HG03520 (cell line): ENCODE measurements around the gene CLCA1.

ENCODE experiments used
- ATAC-seq: cut with Tn5 transposase; IDR thresholded peaks from one replicate; pipeline ENCODE4 v1.9.1; 2021; ENCODE audit warnings: mild to moderate bottlenecking, moderate library complexity; ENCODE audit not compliant: unreplicated experiment

Gene CLCA1

DNA sequence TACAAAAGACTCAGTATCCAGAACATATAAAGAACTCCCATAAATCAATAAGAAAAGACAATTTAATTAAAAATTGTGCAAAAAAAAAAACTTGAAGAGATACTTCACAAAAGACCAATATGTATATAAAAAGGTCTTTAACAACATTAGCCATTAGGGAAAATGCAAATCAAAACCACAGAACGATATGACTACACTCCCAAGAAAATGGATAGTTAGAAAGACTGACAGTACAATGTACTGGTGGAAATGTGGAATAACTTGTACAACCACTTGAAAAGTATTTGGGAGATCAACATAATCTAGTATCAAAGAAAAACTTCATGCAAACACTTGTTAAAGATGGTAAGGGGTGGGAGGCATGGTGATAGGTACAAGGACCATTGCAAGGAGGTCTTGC, 3.9 kb upstream of the CLCA1 start:
- peak; percentile 53 for ATAC-seq

DNA sequence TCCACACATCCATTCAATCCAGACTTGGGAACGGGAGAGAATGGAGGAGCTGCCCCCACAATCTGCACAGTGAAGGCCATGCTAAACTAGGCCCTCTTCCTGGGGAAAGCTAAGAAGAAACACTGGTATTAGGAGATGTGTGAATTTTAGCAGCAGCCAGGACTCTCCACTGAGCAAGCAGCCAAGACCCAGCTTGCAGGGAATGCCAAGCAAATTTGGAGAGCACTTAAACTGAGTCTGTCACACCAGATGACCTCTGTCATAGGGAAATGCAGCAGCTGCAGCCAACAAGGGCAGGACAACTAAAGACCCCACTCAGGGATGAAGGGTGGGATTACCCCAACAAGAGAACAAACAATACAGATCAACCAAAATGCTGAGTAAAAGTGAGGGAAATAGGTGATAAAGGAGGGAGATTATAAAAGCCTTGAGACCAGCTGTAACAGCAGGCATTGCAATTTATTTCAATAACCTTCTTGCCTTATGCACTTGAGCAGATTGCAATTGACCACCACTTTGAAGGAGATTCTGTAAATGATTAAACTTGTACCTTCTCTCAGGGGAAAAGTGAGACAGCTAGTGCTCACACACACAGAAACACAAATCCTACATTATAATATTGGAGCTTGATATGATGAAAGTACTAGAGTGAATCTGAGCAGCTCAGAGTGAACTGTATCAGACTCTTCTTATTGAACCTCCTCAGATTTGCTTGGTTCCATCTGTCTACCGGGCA, 2.5 kb upstream of the CLCA1 start:
- ATAC-seq: no peak

DNA sequence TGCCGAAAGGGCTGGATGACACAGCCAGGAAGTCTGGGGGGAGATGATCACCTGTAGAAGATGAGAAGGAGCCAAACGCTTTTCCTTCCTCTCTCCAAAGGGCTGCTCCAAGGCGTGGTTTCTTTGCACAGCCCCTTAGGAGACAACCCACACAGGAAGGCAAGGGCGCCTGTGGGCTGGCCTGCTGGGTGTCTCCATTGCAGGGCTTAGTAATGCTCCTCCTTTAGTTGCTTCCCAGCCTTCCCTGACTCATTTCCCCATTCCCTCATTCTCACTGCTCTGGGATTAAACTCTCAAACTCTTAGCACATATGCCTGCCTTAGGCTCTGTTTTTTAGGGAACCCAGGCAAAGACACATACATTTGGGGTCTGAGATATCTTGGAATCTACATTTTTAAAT, 1.7 kb upstream of the CLCA1 start:
- no peak for ATAC-seq

DNA sequence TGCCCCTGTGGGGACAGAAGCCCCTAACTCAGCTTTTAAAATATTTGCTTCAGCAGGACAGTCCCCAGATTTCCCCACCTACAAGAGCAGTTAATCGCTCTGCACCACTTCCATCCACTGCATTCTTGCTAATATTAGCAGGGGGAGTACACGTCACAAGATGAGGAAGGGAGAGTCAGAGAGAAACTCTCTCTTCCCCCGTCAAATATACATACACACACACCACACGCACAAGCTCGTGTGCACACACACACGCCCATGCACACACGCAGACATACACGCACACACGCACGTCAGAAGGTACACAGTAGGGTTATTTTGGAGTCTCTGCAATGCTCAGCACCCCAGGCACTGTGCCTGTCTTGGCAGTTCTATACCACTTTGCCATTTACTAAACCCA, 2.1 kb downstream of the CLCA1 start:
- peak; percentile 54 for ATAC-seq

DNA sequence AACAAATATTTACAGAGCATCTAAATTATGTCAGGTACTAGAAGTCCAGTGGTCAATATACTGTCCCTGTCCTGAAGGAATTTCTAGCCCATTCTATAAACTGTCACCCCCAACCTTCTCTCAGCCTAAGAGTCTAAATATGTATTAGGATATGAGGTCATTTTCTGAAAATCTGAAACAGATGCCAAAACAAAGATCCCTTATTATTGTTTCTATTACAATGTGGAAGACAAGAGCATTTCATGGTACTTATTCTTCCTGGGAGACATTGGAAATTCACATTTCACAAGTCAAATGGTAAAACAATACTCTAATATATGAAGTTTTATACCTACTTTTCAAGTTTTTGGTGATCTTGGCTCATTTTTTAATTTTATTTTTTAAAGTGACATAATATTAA, 2.6 kb downstream of the CLCA1 start:
- ATAC-seq: no peak

DNA sequence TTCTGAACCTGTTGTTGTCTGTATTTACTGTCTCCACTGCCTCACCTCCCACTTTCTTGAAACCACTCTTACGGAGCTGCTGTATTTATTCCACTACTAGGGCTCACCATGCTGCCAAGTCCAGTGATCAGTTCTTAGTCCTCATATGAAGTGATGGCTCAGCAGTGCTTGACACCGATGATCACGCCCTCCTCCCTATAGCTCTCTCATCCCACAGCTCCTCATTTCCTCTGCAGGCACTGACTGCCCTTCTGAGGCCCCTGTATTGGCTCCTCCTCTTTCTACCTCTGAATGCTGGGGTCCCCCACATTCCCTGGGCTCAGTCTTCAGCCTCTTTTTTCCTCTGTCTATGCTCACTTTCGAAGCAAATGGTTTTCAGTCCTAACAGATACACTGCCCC, 3.4 kb downstream of the CLCA1 start:
- no peak for ATAC-seq

DNA sequence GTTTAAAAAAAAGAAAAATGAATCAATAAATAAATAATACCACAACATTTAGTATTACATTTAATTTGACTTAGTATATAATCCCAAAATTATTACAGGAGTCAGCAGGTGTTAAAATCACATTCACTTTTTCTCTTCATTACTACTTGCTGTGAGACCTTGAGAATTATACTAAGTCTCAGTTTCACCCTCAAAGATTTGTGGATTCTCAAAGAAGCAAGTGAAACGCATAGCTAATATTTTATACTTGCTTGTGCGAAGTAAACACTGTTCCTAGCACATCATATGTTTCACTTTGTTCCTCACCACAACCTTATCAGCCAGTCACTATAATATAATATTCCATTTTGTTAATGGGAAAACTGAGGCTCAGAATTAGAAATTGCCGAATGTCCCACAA, 4.0 kb downstream of the CLCA1 start:
- ATAC-seq: no peak

DNA sequence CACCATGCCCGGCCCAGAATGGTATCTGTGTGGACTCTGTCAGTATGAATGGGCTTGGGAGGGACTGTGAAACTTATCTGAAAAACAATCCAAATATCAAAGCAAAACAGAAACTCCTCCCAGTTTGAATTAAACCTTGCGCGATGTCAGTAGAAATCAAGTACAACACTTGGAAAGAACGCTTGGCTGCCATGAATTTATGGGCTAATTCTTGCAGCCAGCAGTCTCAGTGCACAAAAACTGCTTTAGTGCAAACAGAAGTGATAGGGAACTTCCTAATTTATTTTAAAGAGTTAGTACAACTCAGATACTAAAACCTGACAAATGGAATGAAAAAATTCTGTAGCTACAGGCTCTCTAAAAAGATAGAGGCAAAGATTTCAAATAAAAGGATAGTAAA, 8.5 kb downstream of the CLCA1 start:
- ATAC-seq: no peak

DNA sequence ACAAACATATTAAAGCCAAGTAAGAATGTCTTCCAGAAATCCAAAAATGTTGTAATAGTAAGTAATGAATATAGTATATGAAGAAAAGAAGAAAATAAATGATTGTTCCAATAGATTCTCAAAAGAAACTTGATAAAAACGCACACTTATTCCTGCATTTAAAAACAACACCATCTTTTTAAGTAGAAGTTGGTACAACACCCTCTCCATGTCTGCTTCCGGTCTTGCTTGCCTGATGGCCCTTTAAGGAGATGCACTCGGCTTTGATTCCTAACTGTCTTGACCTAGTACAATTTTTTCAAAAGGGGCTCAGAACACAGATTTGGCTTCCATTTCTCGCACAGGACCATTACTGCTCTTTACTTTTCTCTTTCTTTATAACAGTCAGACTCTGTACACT, 9.0 kb downstream of the CLCA1 start:
- ATAC-seq: no peak

DNA sequence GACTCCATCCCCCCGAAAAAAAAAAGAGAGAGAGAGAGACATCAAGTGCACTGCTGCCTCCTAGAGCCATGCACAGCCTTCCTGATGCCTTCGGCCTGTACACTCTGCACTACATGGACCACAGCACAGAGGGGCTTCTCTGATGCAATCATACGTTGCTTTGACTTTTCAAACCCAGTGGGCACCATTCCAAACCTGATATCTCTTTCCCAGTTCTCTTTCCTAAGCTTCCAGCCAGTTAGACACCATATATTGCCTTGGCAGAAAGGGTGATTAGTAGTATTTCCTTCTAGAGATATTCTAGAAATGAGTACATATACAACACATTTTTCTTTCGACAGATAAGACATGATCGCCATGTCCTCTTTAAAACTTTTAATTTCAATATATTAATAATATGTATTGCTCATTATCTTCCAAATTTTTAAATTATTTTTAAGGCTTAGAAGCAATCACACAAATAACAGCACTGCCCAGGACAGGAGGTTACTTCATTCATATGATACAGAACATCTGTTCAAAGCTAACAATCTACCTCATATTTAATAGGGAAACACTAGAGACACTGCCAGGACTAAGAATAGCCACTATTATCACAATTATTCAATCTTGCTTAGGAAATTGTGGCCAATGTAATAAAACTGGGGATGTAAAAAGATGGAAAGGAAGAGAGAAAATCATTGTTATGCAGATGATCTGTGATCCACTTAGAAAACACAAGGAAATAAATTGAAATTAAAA, 9.9 kb downstream of the CLCA1 start:
- no peak for ATAC-seq

DNA sequence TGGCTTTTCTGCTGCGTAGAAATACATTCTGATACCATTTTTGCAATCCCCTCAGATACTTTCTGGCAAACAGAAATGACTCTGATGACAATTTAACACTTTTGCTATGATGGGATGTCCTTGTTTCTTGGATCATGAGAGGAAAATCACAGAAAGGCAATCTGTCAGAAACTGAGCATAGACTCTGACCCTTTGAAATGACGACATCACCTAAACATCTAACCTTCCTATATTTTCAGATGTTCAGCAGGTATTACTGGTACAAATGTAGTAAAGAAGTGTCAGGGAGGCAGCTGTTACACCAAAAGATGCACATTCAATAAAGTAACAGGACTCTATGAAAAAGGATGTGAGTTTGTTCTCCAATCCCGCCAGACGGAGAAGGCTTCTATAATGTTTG, 13.2 kb downstream of the CLCA1 start:
- no peak for ATAC-seq

DNA sequence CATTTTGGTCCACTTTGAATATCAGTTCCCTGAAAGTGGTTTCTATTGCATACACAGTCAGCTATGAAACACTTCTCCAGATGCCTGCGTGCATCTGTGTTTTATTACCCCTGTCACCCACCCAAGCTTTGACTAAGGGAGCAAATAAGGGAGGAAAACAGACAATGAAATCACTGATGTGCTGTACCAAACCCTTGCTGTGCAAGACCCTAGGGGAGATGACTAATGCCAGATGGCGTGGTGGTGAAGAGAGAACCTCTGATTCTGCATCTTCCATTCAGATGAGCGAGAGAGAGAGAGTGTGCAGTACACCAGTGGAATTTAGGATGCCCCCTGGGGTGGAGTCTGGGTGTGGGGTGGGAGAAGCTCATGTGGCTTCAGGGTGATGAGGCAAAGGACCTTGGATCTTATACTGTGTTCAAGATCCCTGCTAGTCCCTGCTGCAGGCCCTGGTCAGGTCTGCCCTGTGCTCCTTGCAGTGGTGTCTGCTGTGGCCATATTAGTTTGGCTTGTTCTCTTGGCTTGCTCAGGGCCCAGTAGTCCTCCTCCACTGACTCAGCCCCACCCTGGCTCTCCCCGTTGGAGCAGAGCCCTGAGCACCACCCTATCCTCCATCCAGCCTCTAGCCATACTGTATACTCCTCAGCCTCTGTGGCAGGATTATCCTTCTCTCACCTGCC, 18.5 kb downstream of the CLCA1 start:
- no peak for ATAC-seq

DNA sequence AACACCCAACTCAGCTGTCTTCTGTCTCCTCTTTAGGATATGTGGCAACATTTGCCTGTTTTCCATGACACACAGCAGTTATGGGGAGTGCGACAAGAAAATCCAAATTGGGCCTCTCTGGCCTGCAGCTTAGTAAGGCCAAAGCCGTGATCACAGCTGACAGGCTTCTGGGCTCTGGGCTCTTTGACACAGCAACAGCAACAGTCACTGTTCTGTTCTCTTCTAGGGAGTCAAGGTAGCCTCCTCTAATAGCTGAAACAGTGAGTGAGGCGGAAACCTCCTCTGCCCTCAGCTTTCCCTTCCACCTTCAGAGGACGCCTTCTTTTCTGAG, 19.0 kb downstream of the CLCA1 start:
- no peak for ATAC-seq

DNA sequence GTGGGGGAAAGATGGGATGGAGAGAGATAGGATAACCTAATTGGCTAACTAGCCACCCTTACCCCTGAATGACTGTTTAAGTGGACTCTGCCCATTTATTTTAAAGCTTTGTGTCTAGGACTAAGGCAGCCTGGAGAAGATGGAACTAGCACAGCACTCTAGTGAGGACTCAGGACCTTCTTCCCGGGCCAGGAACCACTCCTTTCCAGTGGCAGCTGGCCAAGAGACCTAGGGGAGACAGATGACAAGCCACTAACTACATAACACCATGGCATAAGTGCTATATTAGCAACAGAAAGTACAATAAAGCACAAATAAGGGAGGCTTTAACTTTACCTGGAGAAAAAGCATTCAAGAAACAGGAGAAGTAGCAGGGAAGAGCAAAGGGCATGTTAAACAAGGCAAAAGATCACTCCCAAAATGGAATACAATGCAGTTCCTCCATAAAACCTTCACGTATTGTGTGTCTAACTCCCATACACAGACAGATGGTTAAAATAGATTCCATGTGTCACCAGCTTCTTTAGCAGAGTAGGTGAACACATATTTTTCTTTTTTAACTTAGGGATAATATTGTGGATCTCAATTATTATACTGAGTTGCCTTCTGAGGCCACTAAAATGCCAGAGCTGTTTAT, 20.6 kb downstream of the CLCA1 start:
- ATAC-seq: no peak

DNA sequence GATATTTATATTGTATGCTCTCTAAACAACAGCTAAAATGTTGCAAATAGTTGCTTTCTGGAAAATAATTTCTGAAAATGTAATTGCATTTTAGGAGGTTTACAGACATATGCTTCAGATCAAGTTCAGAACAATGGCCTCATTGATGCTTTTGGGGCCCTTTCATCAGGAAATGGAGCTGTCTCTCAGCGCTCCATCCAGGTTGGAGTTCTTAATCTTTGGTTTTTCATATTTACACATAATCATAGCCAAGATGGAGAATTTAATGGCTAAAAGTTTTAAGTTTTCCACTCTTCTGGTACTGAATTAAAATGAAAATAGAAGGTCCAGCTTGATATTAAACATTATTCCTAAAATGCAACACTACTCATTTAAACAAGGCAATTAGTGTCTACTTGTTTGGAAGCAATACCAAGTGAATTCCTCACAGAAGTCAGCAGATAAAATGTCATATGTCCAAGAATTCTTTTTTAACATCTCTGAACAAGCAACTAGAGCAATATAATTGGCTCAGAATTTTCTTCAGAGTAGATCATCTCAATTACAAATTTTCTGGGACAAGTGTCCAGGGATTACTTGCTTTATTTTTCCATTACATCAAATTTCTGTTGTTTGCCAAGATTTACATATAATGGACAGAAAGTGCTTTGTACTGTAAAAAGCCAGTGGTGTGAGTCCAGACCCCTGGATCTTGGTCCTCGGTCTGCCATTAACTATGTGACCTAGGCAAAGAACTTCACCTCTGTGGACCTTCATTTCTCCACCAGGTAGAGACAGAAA, 22.6 kb downstream of the CLCA1 start:
- ATAC-seq: no peak

DNA sequence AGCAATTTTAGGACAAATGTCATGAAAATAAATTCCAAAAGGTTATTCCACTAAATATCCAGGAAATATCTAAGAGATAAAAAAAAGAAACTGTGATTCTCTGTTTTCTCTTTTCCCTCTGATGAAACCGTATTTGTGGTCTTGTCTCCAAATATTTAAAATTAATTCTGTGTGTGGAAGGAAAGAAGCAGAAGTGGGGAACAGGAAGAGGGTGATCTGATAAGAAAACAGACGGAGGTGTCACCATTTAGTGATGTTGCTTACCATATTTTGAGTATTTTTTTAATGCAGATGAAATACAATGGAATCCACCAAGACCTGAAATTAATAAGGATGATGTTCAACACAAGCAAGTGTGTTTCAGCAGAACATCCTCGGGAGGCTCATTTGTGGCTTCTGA, 29.6 kb downstream of the CLCA1 start:
- ATAC-seq: no peak

DNA sequence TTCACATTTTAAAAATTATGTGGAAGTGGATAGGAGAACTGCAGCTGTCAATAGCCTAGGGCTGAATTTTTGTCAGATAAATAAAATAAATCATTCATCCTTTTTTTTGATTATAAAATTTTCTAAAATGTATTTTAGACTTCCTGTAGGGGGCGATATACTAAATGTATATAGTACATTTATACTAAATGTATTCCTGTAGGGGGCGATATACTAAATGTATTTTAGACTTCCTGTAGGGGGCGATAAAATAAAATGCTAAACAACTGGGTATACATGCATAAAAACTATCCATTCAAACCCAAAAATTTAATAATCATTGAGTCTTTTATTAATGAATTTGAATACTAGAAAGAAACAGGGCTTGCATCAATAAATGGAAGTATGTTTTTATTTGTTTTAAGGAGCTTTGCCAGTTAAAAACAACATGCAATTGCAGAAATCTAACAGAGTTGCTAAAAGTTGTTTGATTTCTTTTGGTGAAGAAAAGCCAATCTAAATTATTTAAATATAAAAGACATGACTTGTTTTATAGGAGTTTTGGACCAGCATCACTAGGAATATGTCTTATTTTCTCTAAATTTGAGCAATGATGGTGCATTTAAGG, 31.4 kb downstream of the CLCA1 start:
- ATAC-seq: no peak

DNA sequence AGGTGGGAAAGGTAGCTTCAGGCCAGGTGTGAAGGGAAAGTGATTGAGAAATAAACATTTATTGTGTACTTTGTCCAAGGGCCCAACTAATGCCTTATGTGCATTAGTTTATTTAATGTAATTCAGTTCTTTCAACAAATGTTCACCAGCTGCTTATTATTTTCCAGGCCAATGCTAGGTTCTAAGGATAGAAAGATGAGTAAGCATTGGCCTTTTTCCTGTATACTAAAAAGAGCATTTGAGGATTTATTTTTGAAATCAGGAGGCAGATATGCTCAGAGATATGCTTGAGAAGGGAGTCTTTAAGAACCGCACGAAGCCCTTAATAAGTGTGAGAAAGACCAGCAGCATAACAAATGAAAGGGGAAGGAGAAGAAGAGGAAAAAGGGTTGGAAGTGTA, 32.0 kb downstream of the CLCA1 start:
- no peak for ATAC-seq

DNA sequence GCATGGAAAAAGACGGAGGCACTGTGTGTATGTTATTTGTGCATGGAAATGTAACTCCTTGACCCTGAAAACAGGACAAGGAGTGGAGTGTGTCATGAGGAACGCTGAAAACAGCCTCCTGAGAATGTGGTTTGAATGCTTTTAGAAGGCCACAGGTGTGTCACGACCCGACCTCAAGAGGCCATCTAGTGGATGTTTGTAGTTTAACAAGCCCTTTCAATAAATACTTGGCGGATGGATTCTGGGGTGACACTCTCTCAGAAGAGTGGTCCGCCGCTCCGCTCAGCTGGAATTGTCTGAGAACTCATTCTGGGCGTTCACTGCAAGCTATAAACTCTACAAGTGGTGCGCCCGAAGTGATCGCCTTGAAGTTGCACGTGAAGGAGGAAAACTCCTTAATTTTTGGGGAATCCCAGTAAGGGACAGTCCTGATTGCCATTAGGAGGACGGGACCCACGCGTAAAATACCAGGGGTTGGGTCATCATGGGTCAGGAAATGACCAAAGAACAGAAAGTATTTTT, 33.5 kb downstream of the CLCA1 start:
- peak; percentile 81 for ATAC-seq

DNA sequence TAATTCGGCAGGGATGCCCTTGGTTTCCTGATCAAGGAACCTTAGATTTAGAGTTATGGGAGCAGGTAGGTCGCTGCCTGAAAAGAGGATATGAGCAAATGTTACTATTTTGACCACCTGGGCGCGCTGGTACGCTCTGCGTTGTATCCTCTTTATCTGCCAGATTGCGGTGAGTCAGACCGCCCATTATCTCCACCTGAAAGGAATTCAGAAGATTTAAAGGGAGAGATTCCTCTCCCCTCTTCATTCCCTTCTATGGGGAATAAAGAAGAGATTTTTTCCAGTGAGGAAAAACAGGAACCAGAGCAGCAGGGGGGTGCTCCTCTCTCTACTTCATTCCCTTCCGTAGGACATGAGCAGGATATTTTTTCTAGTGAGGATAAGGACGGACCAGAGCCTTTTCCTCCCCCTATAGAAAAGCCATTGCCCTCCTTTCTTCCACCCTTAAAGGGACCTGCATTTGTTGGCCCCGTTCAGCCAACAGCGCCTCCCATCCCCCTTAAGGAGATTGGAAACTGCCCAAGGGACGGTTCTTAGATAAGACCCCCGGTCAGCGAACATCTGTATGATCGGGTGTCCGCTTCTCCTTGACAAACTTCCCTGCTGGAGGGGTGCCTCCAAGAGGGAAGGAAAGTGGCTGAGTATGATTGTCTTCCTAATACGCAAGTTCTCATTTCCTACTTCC, 34.1 kb downstream of the CLCA1 start:
- ATAC-seq: no peak
